ENCODE measurements around the gene GNAT2. TPM values are rescaled to one million over a fixed set of nuclear protein-coding genes. Genes with fewer than 3 reads are reported as not detected.
"Not testable (repeated sequence)": the region's sequence is repeated elsewhere in the genome, so short reads cannot be mapped to it uniquely, and the experiment has no call there.

Gene GNAT2
- total RNA-seq (2014; rRNA removed; shearing (Covaris generic)), result 0.13 and 0.43 TPM in 2 replicates
- 0.07 TPM in 1 of 2 replicates, not detected in the other for polyA plus RNA-seq (2015; cell fraction: cytosol; rRNA removed)
- polyA plus RNA-seq (2015; cell fraction: nucleus; rRNA removed), result not detected in 2 replicates

GRCh38 chr1:109619576-109620400 is at the start of gene GNAT2, which contains the start of gene AMPD2:
TSS of gene GNAT2 (minus strand) at chr1:109619616. CDS start at chr1:109612870, 6,746 bp downstream.
TSS of gene AMPD2 (plus strand) at chr1:109619837. CDS start at chr1:109621176, 1,339 bp downstream.
- peak; percentile 79 for DNase-seq (ENCODE audit: low read depth)

GRCh38 chr1:109668123-109668775 is 48.8 kb upstream of the GNAT2 start:
- DNase-seq (ENCODE audit: low read depth), result peak; percentile 0

GRCh38 chr1:109667452-109668122 is 48.2 kb upstream of the GNAT2 start, which contains the start of gene GSTM2:
TSS of gene GSTM2 (plus strand) at chr1:109668057. CDS start at chr1:109668116, 59 bp downstream.
- DNase-seq (ENCODE audit: low read depth), result peak; percentile 71

GRCh38 chr1:109664671-109665070 is 45.3 kb upstream of the GNAT2 start:
- no peak for DNase-seq (ENCODE audit: low read depth)

- DNase-seq (ENCODE audit: low read depth), result no peak
Observed at GRCh38 chr1:109661391-109661790, 42.0 kb upstream of the GNAT2 start.

- DNase-seq (ENCODE audit: low read depth), result not testable (repeated sequence)
Observed at GRCh38 chr1:109660691-109661026, 41.2 kb upstream of the GNAT2 start.

GRCh38 chr1:109659997-109660690 is 40.7 kb upstream of the GNAT2 start:
- DNase-seq (ENCODE audit: low read depth), result no peak

GRCh38 chr1:109659145-109659544 is 39.7 kb upstream of the GNAT2 start:
- DNase-seq (ENCODE audit: low read depth), result no peak

GRCh38 chr1:109658533-109659042 is 39.2 kb upstream of the GNAT2 start:
- DNase-seq (ENCODE audit: low read depth), result no peak

GRCh38 chr1:109657970-109658369 is 38.6 kb upstream of the GNAT2 start:
- DNase-seq (ENCODE audit: low read depth), result no peak

GRCh38 chr1:109657395-109657794 is 38.0 kb upstream of the GNAT2 start:
- DNase-seq (ENCODE audit: low read depth), result no peak

GRCh38 chr1:109655615-109656519 is 36.5 kb upstream of the GNAT2 start, which contains the start of gene GSTM4:
TSS of gene GSTM4 (plus strand) at chr1:109656099. CDS start at chr1:109656390, 291 bp downstream.
- no peak for DNase-seq (ENCODE audit: low read depth)

- no peak for DNase-seq (ENCODE audit: low read depth)
Observed at GRCh38 chr1:109654519-109654918, 35.1 kb upstream of the GNAT2 start.

GRCh38 chr1:109653306-109653705 is 33.9 kb upstream of the GNAT2 start:
- no peak for DNase-seq (ENCODE audit: low read depth)

- no peak for DNase-seq (ENCODE audit: low read depth)
Observed at GRCh38 chr1:109652402-109652801, 33.0 kb upstream of the GNAT2 start.

- DNase-seq (ENCODE audit: low read depth), result no peak
Observed at GRCh38 chr1:109650609-109651008, 31.2 kb upstream of the GNAT2 start.

GRCh38 chr1:109649491-109649914 is 30.1 kb upstream of the GNAT2 start:
- no peak for DNase-seq (ENCODE audit: low read depth)

- DNase-seq (ENCODE audit: low read depth), result no peak
Observed at GRCh38 chr1:109644670-109645069, 25.3 kb upstream of the GNAT2 start.

GRCh38 chr1:109643385-109644230 is 24.2 kb upstream of the GNAT2 start:
- DNase-seq (ENCODE audit: low read depth), result peak; percentile 70

All from HT1080 (cell line).